Stimulated activated CD4-positive, alpha-beta T cell treated with anti-CD3 and anti-CD28 coated beads, Interleukin-15, amount 100 ng/mL, for 48 hours (primary cell): ENCODE data around the gene MORN3.

ENCODE experiments used
- DNase-seq, 2 donors: peaks; one replicate each; pipeline ENCODE4 v3.0.0-alpha.2; 2020; ENCODE audit warnings: low read depth in 2 of 2

The MORN3 gene

GRCh38 chr12:121602766-121603165, 66.7 kb downstream of the MORN3 start:
- DNase-seq, result no peak

- DNase-seq, result no peak
These were observed 68.6 kb downstream of the MORN3 start for GRCh38 chr12:121600702-121601336.
